HG03520 (cell line): ENCODE data around the gene ANKRD28.
A peak's percentile ranks its signal among the peaks of the same experiment; 100 is the strongest.

Experiments used
- ATAC-seq: cut with Tn5 transposase; IDR thresholded peaks from one replicate; pipeline ENCODE4 v1.9.1; 2021; ENCODE audit warnings: mild to moderate bottlenecking, moderate library complexity; ENCODE audit not compliant: unreplicated experiment

ANKRD28 gene

DNA sequence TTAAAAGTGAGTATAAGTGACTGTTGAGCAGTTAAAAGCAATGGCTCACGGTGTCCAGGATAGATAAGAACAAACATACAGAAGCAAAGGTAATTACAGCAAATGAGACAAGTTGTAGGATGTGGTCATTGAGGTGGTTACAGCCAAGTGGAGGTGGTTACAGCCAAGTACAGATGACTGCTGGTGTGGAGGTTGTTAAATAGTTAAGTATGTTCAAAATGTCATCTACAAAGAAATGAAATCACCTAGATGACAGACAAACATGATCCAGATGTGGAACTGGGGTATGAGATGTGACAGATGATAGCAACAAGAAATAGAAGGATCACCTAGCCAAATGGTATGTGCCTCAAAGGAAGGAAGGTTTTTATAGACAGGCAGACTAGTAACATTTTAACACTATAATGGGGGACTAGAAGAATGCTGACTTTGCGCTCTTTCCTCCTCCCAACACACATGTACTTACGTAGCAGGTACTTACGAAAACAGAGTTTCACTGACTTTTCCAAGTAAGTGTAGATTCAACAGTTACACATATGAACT, 6.8 kb upstream of the ANKRD28 start:
- peak; percentile 46 for ATAC-seq

DNA sequence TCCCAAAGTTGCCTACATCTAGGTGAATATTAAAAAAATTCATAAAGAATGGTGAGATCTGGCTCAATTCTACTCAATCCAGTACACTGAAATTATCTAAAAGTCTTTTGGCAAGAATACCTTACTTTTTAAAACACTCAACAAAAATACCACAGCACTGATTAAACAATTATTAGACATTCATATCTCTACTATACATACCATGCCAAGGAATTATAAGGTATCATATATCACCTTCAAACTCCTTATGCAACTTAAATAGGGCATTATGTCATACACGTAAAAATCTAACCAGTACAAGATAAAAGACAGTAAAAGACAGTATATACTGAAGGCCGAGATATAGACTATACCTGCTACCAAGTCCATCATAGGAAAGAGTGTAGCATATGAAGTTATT, 6.1 kb upstream of the ANKRD28 start:
- ATAC-seq, result no peak

DNA sequence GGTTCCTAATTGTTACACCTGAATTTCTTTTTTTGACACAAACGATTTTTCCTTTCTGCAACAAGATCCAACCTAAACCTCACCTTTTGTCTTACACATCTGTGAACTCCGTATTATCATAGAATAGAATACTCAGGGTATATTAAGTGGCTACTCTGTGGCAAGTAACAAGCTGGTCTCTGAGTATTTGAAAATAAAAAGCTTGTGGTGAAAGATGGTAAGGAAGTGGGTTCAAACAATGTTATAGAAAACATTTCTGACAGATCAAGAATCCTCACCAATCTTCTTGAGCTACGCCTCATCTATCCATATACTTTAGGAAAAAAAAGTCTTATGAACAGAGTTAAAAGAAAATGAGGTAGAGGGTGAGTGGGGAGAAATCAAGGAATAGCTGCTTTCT, 3.5 kb upstream of the ANKRD28 start:
- no peak for ATAC-seq

DNA sequence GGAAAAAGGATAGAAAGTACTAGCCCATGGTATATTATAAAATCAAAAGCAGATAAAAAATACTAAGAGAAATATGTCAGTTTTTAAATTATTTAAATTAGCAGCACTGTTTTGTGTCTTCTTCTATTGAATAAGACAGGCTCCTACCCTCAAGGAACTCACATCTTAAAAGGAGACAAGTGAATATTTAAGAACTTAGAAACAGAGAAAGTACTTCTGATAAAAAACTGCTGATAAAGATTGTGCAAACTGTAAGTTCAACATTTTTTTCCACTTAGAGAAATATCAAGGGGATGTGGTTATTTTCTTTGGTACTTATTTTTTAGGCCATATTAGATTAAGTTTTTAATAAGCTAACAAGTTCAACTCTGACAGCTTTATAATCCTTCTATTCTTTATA, 3.0 kb upstream of the ANKRD28 start:
- no peak for ATAC-seq

DNA sequence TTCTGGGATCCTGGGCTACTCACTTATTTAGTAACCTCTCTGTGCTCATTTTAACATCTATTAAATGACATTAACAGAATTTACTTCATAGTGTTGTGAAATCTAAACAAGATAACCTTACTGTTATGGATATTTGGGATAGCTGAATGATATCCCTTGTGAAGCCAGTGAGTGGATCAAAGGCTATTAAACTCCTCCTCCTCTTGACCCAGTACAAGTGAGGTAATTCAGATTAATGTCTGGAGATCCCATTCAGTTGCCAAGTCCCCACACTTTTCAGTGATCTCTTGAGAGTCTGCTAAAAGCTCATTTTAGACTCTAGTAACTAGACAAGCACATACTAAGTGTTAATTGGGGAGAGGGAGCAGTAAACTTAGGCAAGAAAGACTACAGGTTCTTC, 2.5 kb upstream of the ANKRD28 start:
- no peak for ATAC-seq

DNA sequence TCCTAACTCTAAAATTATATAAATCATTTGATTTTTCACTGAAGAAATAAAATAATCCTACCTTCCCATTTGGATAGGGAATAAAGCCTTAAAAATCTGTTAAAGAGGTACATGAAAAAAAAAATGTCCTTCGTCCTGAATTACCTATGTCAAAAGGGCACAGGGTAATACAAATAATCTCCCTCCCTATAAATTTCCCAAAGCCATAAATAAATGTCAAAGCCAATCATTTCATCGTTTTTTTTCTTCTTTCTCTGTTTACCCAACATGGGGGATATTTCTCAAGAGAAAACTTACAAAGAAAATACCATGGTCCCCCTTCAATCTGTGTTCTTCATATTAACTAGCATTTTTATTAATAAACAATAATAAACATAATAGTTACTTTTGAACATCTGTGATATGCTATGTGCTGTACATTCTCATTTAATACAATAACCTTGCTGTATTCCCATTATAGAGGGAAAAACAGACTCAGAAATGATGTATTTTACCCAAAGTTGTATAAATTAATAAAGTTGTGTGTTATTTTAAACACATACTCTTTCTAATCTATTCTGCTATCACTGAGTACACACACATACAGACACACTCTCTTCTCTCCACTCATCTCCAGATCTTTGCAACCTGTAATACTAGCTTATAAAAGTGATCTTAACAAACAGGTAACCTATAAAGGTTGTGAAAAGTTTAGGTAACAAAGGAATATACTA, 910 bp upstream of the ANKRD28 start:
- no peak for ATAC-seq

DNA sequence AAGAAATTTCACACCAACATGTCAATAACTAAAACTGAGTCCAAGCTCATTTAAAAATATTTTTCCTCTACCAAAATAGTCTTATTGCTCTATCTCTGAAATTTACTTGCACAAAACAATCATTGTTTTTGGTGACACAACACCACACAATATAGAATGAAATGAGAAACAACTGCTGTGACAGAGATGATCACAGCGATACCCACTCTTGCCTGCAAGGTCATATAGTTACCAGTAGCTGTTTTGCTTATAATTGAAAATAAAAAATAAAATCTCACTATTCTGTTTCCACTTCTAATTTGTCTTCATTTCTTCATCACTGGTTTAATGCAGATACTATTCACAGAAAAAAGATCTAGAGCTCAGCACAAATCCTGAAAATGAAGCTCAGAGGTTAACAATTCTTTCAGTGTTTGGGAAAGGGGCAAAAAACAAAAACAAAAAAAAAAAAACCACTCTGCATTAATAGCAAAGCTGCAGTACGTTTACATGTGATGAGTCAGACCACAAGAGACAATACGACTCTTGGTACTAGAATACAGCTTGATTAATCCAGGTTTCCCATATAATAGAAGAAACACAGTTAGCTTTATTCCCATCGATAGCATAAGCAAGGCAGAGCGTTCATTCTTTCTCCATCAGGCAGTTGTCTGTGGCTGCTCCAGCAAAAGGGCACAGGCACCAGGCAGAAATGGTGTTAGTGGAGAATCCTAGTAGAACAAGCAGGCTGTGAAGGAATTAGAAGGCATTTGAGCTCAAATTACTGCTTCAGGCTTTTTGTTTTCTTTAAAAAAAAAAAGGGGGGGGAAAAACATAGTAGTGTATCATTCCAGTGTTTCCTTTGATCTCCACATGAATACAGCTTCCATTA, 773 bp downstream of the ANKRD28 start:
- no peak for ATAC-seq

DNA sequence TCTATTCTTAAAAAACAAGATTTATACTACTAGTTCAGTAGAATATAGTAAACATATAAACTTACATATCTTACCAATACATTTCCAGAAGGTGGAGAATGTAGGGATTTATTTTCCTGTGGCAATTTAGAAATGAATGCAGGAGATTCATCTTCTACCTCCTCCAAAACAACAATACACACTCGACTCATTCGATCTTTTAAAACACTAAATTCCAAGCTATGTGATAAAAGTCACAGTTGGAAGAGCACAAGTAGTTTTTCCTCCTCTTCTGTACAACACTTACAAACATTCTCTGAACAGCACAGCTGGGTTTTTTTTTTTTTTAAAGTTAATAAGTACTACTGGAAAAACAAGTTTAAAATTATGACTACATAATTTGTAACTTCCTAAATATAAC, 1.4 kb downstream of the ANKRD28 start:
- no peak for ATAC-seq

DNA sequence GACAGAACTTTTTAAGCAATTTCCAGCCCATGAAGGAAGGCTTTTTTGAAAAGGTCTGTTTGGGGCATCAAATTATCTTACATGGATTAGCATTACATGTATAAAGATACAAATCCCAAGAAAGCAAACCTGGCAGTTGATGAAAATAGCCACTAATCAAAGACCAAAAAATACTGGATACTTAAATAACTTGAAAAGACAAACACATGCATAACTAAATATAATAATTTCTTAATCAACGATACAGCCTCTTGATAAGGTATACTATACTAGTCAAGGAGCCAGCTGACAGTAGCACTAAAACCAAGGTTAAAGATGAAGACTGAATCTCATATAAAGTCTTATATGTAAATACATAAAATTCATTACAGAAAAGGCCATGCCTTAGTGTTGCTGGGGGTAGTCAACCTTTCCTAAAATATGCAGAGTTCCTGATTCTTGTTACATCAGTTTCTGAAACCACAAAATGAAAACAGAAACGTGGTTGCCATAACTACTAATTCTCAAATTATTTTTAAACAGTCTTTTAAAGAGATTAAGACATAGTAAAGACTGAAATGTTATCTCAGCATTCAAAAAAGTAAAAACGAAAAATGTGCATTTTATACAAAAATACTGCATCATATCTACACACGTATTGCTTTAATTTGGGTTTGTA, 2.0 kb downstream of the ANKRD28 start:
- no peak for ATAC-seq

DNA sequence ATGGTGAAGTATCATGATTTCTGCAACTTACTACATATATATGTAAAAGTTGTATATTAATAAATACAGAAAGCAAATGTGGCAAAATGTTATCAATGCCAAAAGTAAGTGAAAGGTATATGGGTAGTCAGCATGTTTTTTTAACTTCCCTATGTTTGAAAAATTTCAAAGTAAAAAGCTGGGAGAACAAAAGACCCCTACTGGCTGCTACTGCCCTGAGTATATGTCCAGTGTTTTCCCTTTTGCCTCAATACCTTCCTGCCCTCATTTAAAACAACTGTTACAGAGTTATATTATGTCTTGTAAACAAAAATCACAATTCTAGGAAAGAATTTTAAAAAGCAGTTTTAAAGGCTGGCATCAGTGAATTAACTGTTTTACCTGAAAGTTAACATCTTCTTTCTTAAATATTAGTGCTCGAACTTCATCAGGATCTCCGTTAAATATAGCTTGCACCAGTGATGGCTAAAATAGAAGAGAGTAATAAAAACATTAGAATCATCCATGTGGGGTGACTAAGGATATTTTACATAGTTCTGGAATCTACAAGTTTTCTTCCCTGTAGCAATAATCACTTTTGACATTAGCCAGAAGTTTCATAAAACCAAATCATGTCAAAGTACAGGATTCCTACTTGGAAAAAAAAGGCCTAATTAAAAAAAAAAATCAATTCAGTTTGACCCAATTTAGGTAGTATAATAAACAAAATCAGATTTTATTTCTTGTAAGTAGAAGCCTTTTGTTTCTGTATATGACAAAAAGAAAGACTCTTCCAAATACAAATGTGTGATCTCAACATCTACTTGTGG, 2.7 kb downstream of the ANKRD28 start:
- no peak for ATAC-seq

DNA sequence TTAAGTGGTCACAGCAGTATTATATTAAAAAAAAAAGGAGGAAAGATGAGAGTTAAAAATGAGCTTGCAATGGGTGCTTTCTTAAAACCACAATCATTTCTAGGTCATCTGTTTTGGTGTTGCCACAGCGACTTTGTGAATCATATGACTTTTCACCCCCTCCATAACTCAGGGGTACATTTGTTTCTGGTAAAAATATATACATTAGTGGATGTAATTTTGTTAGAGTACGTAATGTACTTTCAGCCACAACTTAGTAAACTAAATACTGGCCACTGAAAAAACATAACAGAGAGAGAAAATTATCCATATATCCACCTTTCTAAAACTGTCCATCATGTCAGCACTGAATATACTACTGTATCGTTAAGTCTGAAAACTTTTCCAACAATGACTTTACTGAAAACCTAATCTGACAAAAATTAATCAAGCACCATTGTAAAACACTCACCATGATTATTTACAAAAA, 3.4 kb downstream of the ANKRD28 start:
- ATAC-seq, result peak; percentile 39

DNA sequence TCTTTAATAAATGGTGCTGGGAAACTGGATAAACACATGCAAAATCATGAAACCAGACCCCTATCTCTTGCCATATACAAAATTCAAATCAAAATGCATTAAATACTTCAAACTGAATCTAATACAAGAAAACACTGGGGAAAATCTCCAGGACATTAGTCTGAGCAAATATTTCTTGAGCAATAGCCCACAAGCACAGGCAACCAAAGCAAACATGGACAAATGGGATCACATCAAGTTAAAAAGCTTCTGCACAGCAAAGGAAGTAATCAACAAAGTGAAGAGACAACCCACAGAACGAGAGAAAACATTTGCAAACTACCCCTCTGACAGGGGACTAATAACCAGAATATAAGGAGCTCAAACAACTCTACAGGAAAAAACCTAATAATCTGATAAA, 6.3 kb downstream of the ANKRD28 start:
- no peak for ATAC-seq

DNA sequence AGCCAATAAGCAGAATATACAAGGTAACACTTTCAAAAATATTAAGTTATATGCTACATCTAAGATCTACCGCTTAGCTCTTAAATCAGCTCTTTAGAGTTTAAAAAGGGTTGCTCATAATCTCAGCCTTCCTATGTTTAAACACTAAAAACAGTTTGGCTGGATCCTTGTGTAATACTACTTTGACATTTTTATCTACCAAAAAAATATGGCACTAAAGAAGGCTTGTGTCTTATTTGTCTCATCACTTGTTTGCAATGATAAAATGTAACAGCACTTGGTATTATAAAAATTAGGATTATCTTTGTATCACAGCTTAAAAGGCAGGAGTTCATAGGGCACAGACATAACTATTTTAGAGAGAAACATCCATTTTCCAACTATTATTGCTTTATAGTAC, 9.8 kb downstream of the ANKRD28 start:
- no peak for ATAC-seq

DNA sequence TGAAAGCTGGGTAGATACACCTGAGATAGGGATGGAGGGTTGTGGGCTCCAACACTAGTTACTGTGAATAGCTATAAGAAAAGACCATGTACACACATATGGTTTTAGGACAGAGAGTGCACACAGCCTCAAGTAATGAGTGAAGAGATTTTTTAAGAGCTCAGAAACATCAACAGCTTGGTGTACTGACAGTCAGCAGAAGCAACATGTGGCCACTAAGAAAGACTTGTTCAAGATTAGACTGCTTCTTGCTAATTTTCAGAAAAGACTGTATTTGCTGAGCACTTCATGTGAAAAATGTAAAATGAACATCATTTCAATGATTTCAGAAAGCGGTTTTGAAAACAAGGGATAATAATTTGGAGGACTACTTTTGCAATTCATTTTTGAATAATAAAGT, 10.3 kb downstream of the ANKRD28 start:
- ATAC-seq, result no peak

DNA sequence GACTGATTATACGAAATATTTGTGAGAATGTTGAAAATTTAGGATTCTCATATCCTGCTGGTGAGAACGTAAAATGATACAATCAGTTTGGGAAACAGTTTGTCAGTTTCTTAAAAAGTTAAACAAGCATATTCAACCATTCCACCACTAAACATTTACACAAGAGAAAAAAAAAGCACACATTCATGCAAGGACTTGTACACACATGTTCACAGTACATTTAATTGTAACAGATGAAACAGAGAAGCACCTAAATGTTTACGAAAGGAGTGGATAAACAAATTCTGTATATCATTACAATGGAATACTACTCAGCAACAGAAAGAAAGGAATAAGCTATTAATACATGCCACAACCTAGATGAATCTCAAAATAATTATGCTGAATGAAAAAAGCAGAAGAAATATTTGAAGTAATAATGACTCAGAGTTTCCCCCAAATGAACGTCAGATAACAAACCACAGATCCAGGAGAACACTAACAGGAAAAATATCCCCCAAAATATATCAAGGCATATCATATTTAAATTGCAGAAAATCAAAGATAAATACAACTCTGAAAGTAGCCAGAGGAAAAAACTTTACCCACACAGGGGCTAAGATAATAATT, 14.3 kb downstream of the ANKRD28 start:
- ATAC-seq, result no peak

DNA sequence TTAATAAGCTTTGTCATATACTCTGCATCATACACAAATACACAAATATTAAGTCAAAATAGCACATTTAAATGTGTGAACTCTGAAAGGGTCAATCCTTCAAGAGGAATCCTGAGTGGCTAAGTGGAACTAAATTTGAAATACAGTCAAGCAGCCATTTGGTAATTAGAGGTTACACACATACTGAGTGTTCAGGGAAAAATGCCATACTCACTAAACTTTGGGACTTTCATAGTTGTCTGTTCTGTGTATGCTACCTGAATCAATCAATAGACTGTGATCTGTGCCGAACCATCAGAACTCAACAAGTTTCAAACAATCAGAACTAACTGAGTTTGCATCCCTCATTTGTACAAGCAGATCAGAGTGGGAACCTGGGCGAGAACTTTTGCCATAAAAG, 15.3 kb downstream of the ANKRD28 start:
- ATAC-seq, result no peak

DNA sequence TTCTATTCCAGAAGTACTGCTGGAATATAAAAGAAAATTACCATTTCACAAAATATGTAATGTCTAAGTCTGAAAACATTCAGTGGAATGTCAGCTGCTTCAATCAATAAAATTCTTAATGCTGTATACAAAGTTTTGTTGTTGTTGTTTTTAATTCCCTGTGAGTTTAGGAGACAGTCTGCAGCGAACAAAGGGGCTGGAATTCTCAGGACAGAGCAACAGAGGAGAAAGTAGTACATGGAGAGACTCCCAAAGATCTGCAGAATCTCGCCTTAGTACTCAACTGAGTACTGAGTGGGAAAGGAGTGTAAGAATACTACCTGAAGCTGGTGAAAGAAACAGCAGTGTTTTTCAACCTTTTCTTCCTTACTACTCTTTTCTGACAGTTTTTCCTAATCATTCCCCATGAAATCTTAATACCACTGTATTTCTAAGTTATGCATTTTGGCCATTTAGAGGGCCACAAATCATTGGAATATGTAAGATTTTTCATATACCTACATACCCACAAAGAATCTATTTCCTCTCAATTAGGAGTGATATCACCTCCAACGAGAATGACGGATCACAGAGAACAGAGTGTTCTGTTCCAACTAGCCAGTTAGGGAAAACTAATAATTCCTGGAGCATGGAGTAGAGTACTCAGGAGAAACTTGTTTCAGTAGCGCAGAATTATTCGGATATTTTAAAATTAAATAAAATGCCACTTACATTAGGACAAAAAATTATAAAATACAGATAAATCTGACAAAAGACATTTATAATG, 16.0 kb downstream of the ANKRD28 start:
- ATAC-seq, result no peak

DNA sequence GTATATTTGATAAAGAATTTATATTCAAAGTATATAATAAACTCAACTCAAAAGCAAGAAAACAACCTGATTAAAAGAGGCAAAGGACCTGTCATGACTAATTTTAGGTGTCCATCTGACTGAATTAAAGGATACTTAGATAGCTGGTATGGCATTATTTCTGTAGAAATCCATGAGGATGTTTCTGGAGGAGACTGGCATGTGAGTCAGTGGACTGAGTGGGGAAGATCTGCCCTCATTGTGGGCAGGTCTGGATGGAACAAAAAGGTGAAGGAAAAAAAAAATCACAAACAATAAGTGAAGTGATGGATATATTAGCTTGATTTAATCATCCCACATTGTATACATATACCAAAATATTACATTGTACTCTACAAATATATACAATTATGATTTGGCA, 16.6 kb downstream of the ANKRD28 start:
- no peak for ATAC-seq

DNA sequence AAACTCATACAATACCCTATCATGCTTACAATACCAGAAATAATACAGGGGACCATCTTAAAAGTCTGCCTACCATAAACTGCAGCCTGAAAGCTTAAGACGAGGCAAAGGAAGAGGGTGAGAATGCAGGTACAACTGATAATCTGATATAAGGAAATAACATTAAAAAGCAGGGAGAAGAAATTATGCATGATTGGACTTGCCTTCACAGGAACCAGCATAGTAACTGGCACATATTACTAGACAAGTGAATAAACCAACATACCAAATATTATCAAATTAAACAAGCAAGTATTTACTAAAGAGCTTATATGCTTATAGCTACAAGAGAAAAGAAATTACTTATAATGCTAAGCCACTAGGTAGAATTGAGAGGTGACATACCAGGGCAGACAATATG, 18.7 kb downstream of the ANKRD28 start:
- no peak for ATAC-seq
